Uterus (tissue), 4 donors: ENCODE results near the gene SUCLA2. TPM values are rescaled to one million over a fixed set of nuclear protein-coding genes. Genes with fewer than 3 reads are reported as not detected.
"Not testable (repeated sequence)": the region's sequence is repeated elsewhere in the genome, so short reads cannot be mapped to it uniquely, and the experiment has no call there.

Experiments used
- DNase-seq, 2 donors: peaks; one replicate each; pipeline ENCODE4 v3.0.0-alpha.2; 2019 to 2020
- H3K27ac ChIP-seq, 2 donors: fragments of 200-600 bp; sonication (generic); 1 replicate in 1 of 2; 2 replicates in 1 of 2; pipeline ENCODE4 v1.5.1; 2016 to 2018
- H3K27me3 ChIP-seq, 2 donors: fragments of 200-600 bp; sonication (generic); one replicate each; pipeline ENCODE4 v1.5.1; 2018 to 2019; ENCODE audit warnings: control low read depth in 1 of 2
- H3K36me3 ChIP-seq, 2 donors: fragments of 200-600 bp; sonication (generic); one replicate each; pipeline ENCODE4 v1.5.1; 2019; ENCODE audit warnings: control low read depth in 1 of 2
- H3K4me1 ChIP-seq, 2 donors: fragments of 200-600 bp; sonication (generic); one replicate each; pipeline ENCODE4 v1.5.1; 2018 to 2019; ENCODE audit warnings: control low read depth in 1 of 2
- H3K4me3 ChIP-seq, 2 donors: fragments of 200-600 bp; sonication (generic); 1 replicate in 1 of 2; 2 replicates in 1 of 2; pipeline ENCODE4 v1.5.1; 2018 to 2019; ENCODE audit warnings: mild to moderate bottlenecking in 1 of 2
- H3K9me3 ChIP-seq, 2 donors: fragments of 200-600 bp; sonication (generic); one replicate each; pipeline ENCODE4 v1.5.1; 2019; ENCODE audit warnings: control low read depth in 1 of 2
- POLR2A ChIP-seq, 2 donors: fragments of 450-650 bp; IDR thresholded peaks; one replicate each; pipeline ENCODE4 v1.6.1; 2016; ENCODE audit warnings: antibody characterized with exemption in 2 of 2, mild to moderate bottlenecking in 1 of 2, moderate library complexity in 1 of 2
- intact Hi-C: fragments of 100-400 bp; cut with DNase I; formaldehyde crosslinking; loops from one replicate; pipeline ENCODE4 v1.15.1; 2023; ENCODE audit warnings: low total_unique reads
- total RNA-seq, 4 donors: library from RNA; depleted of rRNA in 3 of 4; stranded (reverse); fragments of >200 nt in 3 of 4; gene quantifications; one replicate each; pipeline versions ENCODE4 v1.1.0 to v1.2.4, GENCODE V29; 2014 to 2023
- TF ChIP-seq, protein P1 (sequence below), 4 experiments: fragments of 200-600 bp in 2 of 4; fragments of 450-650 bp in 2 of 4; sonication (generic) in 2 of 4; IDR thresholded peaks; one replicate each; pipeline ENCODE4 v1.5.1; 2016 to 2019; ENCODE audit warnings: antibody characterized with exemption in 4 of 4, mild to moderate bottlenecking in 2 of 4, moderate library complexity in 1 of 4
- donor health status: DM: yes; HTN: yes; CAD: no.

Gene SUCLA2
- total RNA-seq, 4 donors from 2014 or later: 19.7 to 96.0 (median 43.5) TPM

DNA sequence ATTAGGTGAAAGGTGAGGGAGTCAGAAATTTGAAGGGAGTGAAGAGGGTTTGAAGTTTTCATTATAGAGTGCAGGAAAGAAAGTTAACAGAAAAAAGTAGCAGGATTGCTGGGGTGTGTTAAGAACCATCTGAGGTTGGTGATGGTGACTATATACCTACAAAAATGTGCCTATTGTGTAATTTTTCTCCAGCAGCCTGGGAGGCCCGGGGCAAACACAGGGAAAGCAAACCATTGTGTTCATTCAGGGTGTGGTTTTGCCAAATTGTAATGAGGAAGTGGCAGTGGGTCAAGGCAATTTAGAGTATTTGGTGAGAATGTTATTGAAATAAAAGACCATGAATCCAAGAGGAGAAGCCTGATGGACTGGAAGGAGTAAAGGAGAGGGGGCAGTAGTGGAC, 8.2 kb upstream of the SUCLA2 start:
- no peaks in the 10 kb centered on the region for H3K27me3 ChIP-seq
- no peaks in the 10 kb centered on the region for H3K36me3 ChIP-seq
- no peak overlapping the region for H3K4me3 ChIP-seq
- H3K27ac ChIP-seq: no peak overlapping the region
- H3K9me3 ChIP-seq: no peaks in the 10 kb centered on the region
- TF ChIP-seq, protein P1, sequence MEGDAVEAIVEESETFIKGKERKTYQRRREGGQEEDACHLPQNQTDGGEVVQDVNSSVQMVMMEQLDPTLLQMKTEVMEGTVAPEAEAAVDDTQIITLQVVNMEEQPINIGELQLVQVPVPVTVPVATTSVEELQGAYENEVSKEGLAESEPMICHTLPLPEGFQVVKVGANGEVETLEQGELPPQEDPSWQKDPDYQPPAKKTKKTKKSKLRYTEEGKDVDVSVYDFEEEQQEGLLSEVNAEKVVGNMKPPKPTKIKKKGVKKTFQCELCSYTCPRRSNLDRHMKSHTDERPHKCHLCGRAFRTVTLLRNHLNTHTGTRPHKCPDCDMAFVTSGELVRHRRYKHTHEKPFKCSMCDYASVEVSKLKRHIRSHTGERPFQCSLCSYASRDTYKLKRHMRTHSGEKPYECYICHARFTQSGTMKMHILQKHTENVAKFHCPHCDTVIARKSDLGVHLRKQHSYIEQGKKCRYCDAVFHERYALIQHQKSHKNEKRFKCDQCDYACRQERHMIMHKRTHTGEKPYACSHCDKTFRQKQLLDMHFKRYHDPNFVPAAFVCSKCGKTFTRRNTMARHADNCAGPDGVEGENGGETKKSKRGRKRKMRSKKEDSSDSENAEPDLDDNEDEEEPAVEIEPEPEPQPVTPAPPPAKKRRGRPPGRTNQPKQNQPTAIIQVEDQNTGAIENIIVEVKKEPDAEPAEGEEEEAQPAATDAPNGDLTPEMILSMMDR (IDR thresholded peaks at IDR 0.05): no peak
- TF ChIP-seq POLR2A (IDR thresholded peaks at IDR 0.05): no peak
- no peaks in the 10 kb centered on the region for H3K4me1 ChIP-seq
- intact Hi-C loops: no loop called here
- no peak for DNase-seq

DNA sequence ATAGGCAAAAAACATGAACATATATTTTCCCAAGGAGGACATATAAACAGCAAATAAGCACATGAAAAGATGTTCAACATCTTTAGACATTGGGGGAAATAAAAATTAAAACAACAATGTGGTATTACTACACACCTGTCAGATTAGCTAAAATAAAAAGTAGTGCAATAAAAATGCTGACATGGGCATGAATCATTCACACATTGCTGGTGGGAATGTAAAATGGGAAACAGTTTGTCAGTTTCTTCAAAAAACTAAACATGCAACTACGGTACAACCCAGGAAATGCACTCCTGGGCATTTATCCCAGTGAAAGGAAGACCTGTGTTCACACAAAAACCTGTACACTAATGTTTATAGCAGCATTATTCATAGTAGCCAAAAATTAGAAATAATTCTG, 5.3 kb upstream of the SUCLA2 start:
- no peak for DNase-seq
- Histone ChIP-seq H3K27me3 (no peaks in the 10 kb centered on the region), H3K4me1 (no peaks in the 10 kb centered on the region), H3K9me3 (no peaks in the 10 kb centered on the region), H3K27ac (no peak overlapping the region), H3K4me3 (no peak overlapping the region), H3K36me3 (no peaks in the 10 kb centered on the region)
- TF ChIP-seq POLR2A (IDR thresholded peaks at IDR 0.05): no peak
- TF ChIP-seq, protein P1 (IDR thresholded peaks at IDR 0.05): no peak
- intact Hi-C loops: no loop called here

GRCh38 chr13:48004201-48004600, 3.1 kb upstream of the SUCLA2 start:
- no peaks in the 10 kb centered on the region for H3K9me3 ChIP-seq
- intact Hi-C loops: no loop called here
- TF ChIP-seq, protein P1 (IDR thresholded peaks at IDR 0.05): no peak
- TF ChIP-seq POLR2A (IDR thresholded peaks at IDR 0.05): no peak
- peaks cover 0 to 3% of the 10 kb centered on the region in 2 donors for H3K4me1 ChIP-seq
- DNase-seq: no peak
- H3K36me3 ChIP-seq: no peaks in the 10 kb centered on the region
- no peaks in the 10 kb centered on the region for H3K27me3 ChIP-seq
- no peak overlapping the region for H3K4me3 ChIP-seq
- no peak overlapping the region for H3K27ac ChIP-seq

DNA sequence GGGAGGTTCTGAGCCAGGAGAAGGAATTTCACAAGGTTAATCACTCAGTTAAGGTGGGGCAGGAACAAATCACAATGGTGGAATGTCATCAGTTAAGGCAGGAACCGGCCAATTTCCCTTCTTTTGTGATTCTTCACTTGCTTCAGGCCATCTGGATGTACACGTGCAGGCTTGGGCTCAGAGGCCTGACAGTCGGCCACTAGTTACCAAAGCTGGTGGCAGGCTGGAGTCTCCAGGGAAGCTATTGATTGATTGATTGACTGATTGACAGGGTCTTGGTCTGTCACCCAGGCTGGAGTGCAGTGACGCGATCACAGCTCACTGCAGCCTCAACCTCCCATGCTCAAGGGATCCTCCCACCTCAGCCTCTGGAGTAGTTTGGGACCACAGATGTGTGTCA, 926 bp upstream of the SUCLA2 start:
- DNase-seq: peak in 1 of 2 donors; percentile 13
- intact Hi-C loops, H3K36me3 ChIP-seq, H3K27me3 ChIP-seq, H3K4me1 ChIP-seq, H3K9me3 ChIP-seq: not testable (repeated sequence)
- Histone ChIP-seq H3K4me3 (peak overlapping the region; percentile 78 to 89), H3K27ac (peak overlapping the region in 1 of 2 donors; percentile 78)

- Histone ChIP-seq H3K36me3 (no peaks in the 10 kb centered on the region), H3K27ac (peak overlapping the region; percentile 78 to 85), H3K9me3 (no peaks in the 10 kb centered on the region), H3K27me3 (no peaks in the 10 kb centered on the region), H3K4me1 (peaks cover 0 to 3% of the 10 kb centered on the region in 2 donors), H3K4me3 (peak overlapping the region; percentile 78 to 89)
- no peak for DNase-seq
- TF ChIP-seq, protein P1 (IDR thresholded peaks at IDR 0.05): no peak
- TF ChIP-seq POLR2A (IDR thresholded peaks at IDR 0.05): no peak
- intact Hi-C loops: no loop called here
These were observed 437 bp downstream of the SUCLA2 start for GRCh38 chr13:48000559-48001113.

- intact Hi-C loops: no loop called here
- peak overlapping the region in 1 of 2 donors; percentile 78 for H3K27ac ChIP-seq
These were observed 1.1 kb downstream of the SUCLA2 start for GRCh38 chr13:47999973-48000372.

More at GRCh38 chr13:47999973-48000372, 1.1 kb downstream of the SUCLA2 start:
- no peak for DNase-seq
- Histone ChIP-seq H3K9me3 (no peaks in the 10 kb centered on the region), H3K4me1 (peaks cover 0 to 3% of the 10 kb centered on the region in 2 donors), H3K27me3 (no peaks in the 10 kb centered on the region), H3K4me3 (peak overlapping the region; percentile 78 to 89), H3K36me3 (no peaks in the 10 kb centered on the region)
- no peak for TF ChIP-seq POLR2A (IDR thresholded peaks at IDR 0.05)
- TF ChIP-seq, protein P1 (IDR thresholded peaks at IDR 0.05): no peak
